Stimulated activated CD8-positive, alpha-beta memory T cell treated with anti-CD3 and anti-CD28 coated beads, Interleukin-2, amount 100 ng/mL, for 48 hours (primary cell): ENCODE data around the gene SULT1A1.

Experiments used
- DNase-seq, 2 donors: peaks; one replicate each; pipeline ENCODE4 v3.0.0-alpha.2; 2020; ENCODE audit warnings: low read depth in 2 of 2

SULT1A1 gene

GRCh38 chr16:28558456-28558855, 51.4 kb downstream of the SULT1A1 start:
- no peak for DNase-seq

GRCh38 chr16:28556914-28557320, 52.9 kb downstream of the SULT1A1 start:
- no peak for DNase-seq

GRCh38 chr16:28555561-28555960, 54.3 kb downstream of the SULT1A1 start:
- no peak for DNase-seq
